HG02759 (cell line): ENCODE results near the gene MGAT3.

Experiments
- ATAC-seq: cut with Tn5 transposase; IDR thresholded peaks from one replicate; pipeline ENCODE4 v1.9.1; 2021; ENCODE audit warnings: mild to moderate bottlenecking, moderate library complexity; ENCODE audit not compliant: unreplicated experiment

Gene MGAT3

DNA sequence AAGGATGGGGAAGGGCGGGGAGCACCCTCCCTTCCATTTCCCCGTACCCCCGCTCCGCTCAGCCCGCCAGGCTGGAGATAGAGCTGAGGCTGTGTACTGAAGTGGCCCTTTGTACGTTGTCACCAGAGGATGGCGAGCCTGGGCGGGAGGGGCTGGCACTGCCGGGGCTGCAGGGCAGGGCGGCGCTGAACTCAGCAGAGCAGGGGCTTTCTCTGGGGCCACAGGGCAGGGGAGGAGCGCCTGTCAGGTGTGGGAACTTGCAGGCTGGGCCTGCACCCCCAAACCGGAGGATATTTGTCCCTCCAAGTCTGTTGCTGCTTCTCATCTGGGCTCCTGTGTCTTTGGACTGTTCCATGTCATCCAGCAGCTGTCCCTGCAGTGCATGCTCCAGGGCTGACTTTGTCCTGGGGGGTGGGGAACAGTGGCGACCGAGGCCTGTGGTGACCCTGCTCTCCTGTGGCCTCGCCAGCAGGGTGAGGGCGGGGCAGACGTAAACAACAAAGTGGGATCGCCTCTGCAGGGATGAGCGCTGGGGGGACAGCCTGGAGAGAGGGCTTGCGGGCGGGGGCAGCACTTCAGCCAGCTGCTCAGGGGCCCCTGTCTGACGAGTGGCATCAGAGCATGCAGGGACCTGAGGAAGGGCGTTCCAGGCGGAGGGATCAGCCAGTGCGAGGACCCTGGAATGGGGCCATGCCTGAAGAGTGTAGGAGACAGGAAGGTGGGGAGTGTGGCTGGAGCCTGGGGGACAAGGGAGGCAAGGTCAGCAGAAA lies 13.1 kb downstream of the MGAT3 start:
- ATAC-seq: no peak

GRCh38 chr22:39470451-39471291 lies 13.9 kb downstream of the MGAT3 start:
- no peak for ATAC-seq

- peak; percentile 68 for ATAC-seq
Measured at GRCh38 chr22:39471381-39472141, 14.7 kb downstream of the MGAT3 start.

- ATAC-seq: no peak
Measured at GRCh38 chr22:39472570-39473556, 16.1 kb downstream of the MGAT3 start.

DNA sequence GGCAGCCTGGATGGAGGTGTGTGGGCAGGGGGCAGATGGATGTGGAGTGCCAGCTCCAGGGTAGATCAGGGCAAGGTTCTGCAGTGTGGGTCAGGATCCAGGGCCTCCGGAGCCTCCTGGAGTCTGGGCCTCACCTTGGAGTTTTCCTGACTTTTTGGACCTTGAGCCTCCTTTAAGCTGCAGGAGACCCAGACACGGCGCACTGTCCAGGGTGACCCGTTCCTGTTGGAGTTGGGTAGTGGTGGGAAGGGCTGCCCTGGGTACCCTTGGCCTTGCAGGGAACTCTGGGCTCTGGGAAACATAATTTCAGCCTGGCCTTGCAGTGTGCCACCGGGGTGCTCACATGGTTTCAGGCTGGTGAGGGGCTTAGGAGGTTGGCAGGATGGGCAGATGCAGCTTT lies 17.0 kb downstream of the MGAT3 start:
- no peak for ATAC-seq

DNA sequence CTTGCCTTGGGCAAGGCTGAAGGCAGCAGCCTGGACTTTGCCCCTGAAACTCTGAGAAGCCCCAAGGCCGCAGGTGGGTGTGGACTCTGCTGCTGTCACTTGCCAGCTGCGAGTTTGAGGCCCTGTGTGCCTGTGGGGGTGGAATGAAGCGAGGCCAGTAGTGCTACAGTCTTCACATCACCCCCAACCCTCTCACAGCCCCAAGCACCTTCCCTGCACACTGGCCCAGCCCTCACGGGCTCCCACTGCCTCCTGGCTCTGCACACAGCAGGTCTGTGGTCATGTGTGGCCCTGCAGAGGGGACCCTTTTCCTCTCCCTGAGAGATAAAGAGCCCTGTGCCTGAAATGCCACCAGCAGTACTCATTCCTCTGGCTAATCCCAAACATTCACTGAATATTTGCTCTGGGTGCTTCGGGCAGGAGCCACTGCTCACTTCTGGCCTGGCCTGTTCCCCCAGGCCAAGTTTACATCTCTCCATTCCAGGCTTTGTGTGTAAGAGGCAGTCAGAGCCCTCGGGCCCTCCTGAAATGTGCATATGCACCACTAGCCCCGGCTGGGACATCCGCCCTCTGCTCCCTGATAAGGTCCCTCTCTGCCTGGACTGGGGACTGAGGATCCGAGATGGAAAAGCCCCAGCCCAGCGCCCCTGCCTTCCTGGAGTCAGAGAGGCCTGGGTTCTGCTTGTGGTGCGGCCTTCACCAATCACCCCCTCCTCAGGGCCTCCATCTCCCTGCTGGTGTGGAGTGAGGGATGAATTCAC lies 17.7 kb downstream of the MGAT3 start:
- no peak for ATAC-seq

- ATAC-seq: no peak
Measured at GRCh38 chr22:39475337-39475736, 18.5 kb downstream of the MGAT3 start.

GRCh38 chr22:39475902-39476301 lies 19.1 kb downstream of the MGAT3 start:
- no peak for ATAC-seq

GRCh38 chr22:39476664-39477063 lies 19.9 kb downstream of the MGAT3 start:
- ATAC-seq: no peak

GRCh38 chr22:39477542-39477941 lies 20.7 kb downstream of the MGAT3 start:
- ATAC-seq: no peak

- ATAC-seq: no peak
Measured at GRCh38 chr22:39478441-39478850, 21.6 kb downstream of the MGAT3 start.

DNA sequence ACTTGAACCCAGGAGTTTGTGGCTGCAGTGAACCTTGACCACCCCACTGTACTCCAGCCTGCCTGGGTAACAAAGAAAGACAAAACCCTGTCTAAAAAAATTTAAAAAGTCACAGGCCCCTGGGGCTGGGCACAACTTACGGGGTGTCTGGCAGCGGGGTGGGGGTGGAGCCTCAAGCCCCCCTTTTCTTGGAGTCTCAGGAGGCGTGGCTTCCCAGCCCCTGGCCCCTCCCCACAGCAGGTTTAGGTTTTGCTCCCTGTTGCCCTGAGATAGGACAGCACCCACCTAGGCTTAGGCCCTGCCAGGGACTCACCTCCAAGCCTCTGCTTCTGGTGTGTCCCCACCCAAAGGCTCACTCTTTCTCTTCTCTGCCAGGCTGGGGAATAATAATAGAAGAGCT lies 22.4 kb downstream of the MGAT3 start:
- ATAC-seq: no peak

GRCh38 chr22:39480557-39480956 lies 23.7 kb downstream of the MGAT3 start:
- ATAC-seq: no peak

- no peak for ATAC-seq
Measured at GRCh38 chr22:39481054-39481453, 24.2 kb downstream of the MGAT3 start.

GRCh38 chr22:39481595-39481994 lies 24.8 kb downstream of the MGAT3 start:
- no peak for ATAC-seq

DNA sequence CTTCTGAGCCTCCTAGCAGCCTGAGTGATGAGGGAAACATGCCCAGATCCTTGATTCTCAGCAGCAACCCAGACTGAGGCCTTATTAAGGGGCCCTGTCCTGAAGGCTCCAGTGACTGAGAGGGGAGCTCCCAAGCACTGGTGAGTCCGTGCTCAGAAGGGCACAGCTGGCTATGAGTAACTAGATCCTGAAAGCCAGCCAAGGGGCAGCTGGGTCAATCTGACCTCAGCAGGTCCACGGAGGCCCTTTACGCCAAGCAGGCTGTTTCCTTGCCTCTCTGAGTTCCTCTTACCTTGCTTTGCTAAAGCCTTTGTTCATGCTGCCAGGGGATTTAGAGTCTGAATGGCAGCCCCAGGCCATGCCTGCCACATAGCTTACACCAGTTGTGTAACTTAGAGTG lies 26.0 kb downstream of the MGAT3 start:
- ATAC-seq: no peak

GRCh38 chr22:39486951-39487825 lies 30.4 kb downstream of the MGAT3 start:
- no peak for ATAC-seq

GRCh38 chr22:39487826-39488520 lies 31.2 kb downstream of the MGAT3 start:
- ATAC-seq: no peak
